ENCODE data around the gene RRAS. TPM values are rescaled to one million over a fixed set of nuclear protein-coding genes. Genes with fewer than 3 reads are reported as not detected.

RRAS gene
- total RNA-seq, 6 experiments from 2014 or later = 8.5 to 16.4 (median 11.5) TPM

DNA sequence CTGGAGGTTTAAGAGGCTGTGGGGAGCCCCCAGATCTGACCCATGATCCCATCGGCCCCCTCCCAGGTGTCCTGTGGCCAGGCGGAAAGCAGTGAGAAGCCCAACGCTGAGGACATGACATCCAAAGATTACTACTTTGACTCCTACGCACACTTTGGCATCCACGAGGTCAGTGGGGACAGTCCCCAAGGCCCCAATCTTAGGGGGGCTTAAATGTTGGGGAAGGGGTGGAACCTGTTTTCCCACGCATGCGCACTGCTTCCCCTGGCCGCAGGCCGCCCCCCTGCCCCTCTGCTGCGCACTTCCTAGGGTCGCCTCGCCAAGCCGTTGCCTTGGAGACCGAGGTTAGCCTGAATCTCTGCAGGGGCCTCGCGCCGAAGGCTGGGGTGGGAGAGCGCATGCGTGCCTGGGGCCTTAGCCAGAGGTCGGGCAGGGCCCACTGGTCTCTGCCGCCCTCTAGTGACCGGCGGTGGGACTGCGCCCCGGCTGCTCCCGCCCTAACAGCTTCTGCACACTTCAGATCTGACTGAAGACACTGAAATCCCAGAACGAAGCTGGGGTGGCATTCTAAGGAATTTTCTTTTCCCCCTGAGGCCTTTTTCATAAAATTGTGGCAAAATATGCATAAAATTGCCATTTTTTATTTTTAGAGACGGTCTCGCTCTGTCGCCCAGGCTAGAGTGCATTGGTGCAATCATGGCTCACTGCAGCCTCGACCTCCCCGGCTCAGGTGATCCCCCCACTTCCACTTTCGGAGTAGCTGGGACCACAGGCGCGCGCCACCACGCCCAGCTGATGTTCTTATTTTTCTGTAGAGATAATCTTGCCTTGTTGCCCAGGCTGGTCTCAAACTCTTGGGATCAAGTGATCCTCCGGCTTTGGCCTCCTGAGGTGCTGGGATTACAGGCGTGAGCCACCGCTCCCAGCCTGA is 40.7 kb upstream of the RRAS start:
- Histone ChIP-seq H3K27ac (no peak overlapping the region), H3K36me3 (peaks cover 0 to 37% (median 7%) of the 10 kb centered on the region in 4 donors), H3K4me1 (peaks cover 0 to 14% (median 4%) of the 10 kb centered on the region in 4 donors), H3K9me3 (no peaks in the 10 kb centered on the region), H3K4me3 (peak overlapping the region in 2 of 3 donors; percentile 5 to 18), H3K27me3 (no peaks in the 10 kb centered on the region)
- ATAC-seq (peak; percentile 33 to 44 (median 38)), DNase-seq (peak; percentile 90 to 91 (median 91))
- no peak for TF ChIP-seq POLR2A (IDR thresholded peaks at IDR 0.05)
- TF ChIP-seq, protein P1, sequence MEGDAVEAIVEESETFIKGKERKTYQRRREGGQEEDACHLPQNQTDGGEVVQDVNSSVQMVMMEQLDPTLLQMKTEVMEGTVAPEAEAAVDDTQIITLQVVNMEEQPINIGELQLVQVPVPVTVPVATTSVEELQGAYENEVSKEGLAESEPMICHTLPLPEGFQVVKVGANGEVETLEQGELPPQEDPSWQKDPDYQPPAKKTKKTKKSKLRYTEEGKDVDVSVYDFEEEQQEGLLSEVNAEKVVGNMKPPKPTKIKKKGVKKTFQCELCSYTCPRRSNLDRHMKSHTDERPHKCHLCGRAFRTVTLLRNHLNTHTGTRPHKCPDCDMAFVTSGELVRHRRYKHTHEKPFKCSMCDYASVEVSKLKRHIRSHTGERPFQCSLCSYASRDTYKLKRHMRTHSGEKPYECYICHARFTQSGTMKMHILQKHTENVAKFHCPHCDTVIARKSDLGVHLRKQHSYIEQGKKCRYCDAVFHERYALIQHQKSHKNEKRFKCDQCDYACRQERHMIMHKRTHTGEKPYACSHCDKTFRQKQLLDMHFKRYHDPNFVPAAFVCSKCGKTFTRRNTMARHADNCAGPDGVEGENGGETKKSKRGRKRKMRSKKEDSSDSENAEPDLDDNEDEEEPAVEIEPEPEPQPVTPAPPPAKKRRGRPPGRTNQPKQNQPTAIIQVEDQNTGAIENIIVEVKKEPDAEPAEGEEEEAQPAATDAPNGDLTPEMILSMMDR (IDR thresholded peaks at IDR 0.05) = peak in 3 of 4 donors; percentile 96 to 100 (median 100)
- intact Hi-C loops (cut with DNase I) = loop anchor here in 1 of 2 donors (10.0 kb wide), 1 partner anchor 106 kb away; no protein-coding TSS in a partner anchor
- 37% methylated on average over 24 of the region's 40 CpGs for WGBS (ENCODE audit: insufficient coverage, low coverage, low lambda C conversion rate, missing lambda C conversion rate)

DNA sequence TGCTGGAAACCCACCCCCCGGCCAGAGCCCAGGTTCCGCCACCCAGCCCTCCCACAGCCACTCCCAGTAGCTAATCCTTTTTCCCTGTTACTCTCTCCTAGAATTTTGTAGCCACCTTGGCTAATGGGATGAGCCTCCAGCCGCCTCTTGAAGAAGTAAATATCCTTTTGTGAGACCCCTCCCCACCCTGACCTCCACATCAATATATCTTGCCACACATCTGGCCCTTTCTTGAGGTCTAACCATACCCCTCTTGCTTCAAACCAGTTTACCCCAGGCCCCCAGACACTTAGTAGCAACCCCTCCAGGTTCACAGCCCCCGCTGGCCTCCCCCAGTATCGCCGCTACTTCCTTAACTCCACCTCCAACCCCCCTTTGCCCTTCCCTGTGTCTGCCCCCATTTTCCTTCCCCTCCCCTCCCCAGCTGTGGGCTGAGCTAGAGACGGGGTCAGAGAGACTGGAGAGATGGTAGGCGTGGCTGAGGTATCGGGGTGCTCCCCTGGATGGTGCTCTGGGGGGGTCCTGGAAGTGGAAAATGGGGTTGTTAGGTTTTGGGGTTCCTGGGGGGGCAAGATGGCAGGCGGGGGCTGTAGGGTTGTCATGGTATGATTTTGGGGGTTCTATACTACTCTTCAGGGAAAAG is 39.9 kb upstream of the RRAS start:
- no peak overlapping the region for H3K4me3 ChIP-seq
- intact Hi-C loops (cut with DNase I) = loop anchor here in 1 of 2 donors (10.0 kb wide), 1 partner anchor 105 kb away; no protein-coding TSS in a partner anchor
- H3K9me3 ChIP-seq = no peaks in the 10 kb centered on the region
- H3K27me3 ChIP-seq = no peaks in the 10 kb centered on the region
- ATAC-seq (no peak), DNase-seq (no peak)
- H3K4me1 ChIP-seq = peaks cover 0 to 14% (median 4%) of the 10 kb centered on the region in 4 donors
- WGBS (ENCODE audit: insufficient coverage, low coverage, low lambda C conversion rate, missing lambda C conversion rate) = 52% methylated on average over 9 of the region's 10 CpGs
- no peak overlapping the region for H3K27ac ChIP-seq
- peaks cover 0 to 33% (median 5%) of the 10 kb centered on the region in 4 donors for H3K36me3 ChIP-seq
- TF ChIP-seq POLR2A (IDR thresholded peaks at IDR 0.05) = no peak
- TF ChIP-seq, protein P1 (IDR thresholded peaks at IDR 0.05) = no peak

DNA sequence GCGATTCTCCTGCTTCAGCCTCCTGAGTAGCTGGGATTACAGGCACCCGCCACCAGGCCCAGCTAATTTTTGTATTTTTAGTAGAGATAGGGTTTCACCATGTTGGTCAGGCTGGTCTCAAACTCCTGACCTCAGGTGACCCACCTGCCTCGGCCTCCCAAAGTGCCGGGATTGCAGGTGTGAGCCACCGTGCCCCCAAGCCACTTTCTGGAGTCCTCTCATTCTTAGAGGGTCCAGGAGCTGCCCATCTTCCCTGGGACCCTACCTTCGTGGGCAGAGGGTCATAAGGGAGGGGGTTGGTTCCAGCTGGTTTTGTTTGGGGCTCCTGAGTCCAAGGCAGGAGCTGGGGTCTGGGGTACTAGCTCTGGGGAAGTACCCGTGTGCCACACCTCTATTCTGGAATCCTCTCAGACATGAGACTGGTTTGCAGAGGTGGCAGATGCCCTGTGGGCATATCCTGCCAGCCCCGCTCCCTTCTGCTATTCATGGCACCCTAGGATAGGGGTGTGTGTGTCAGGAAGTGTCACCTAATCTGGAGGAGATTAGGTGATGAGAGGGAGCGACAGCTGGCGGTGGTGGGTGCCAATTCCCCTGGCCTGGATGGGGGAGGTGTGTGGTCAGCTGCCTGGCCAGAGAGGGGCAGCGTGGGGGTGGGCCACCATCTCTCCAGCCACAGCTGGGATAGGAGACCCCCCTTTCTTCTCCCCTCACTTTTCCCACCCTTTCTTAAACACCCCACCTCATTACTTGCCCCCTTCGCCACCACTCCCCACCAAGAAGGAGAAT is 39.2 kb upstream of the RRAS start:
- 28% methylated on average over 6 of the region's 12 CpGs for WGBS (ENCODE audit: insufficient coverage, low coverage, low lambda C conversion rate, missing lambda C conversion rate)
- intact Hi-C loops (cut with DNase I) = no loop called here
- no peaks in the 10 kb centered on the region for H3K27me3 ChIP-seq
- H3K9me3 ChIP-seq = no peaks in the 10 kb centered on the region
- H3K4me3 ChIP-seq = no peak overlapping the region
- DNase-seq = peak in 1 of 3 donors; percentile 50
- peaks cover 0 to 27% (median 5%) of the 10 kb centered on the region in 4 donors for H3K36me3 ChIP-seq
- no peak overlapping the region for H3K27ac ChIP-seq
- TF ChIP-seq, protein P1 (IDR thresholded peaks at IDR 0.05) = no peak
- no peak for TF ChIP-seq POLR2A (IDR thresholded peaks at IDR 0.05)
- H3K4me1 ChIP-seq = peaks cover 0 to 14% (median 4%) of the 10 kb centered on the region in 4 donors
- no peak for ATAC-seq

Measured in right lobe of liver (tissue), 6 donors.